Body of pancreas (tissue), 4 donors: Measurements from ENCODE around the gene CDC42EP5.
"Not testable (repeated sequence)": the region's sequence is repeated elsewhere in the genome, so short reads cannot be mapped to it uniquely, and the experiment has no call there.

Experiments
- CTCF ChIP-seq, 7 experiments: fragments of 450-650 bp in 4 of 7; fragments of 200-600 bp in 3 of 7; sonication (generic) in 3 of 7; IDR thresholded peaks; one replicate each; pipeline ENCODE4 v1.5.1; 2016 to 2019; ENCODE audit warnings: antibody characterized with exemption in 7 of 7
- POLR2A ChIP-seq, 3 donors: fragments of 450-650 bp; IDR thresholded peaks; one replicate each; pipeline ENCODE4 v1.6.1; 2016; ENCODE audit warnings: antibody characterized with exemption in 3 of 3, mild to moderate bottlenecking in 2 of 3

- not testable (repeated sequence) for TF ChIP-seq CTCF, POLR2A (IDR thresholded peaks at IDR 0.05)
These were observed 35.4 kb upstream of the CDC42EP5 start for GRCh38 chr19:54508487-54508886.
